MM.1S (cell line): Measurements from ENCODE around the gene ITPRIP.

Experiments
- CTCF ChIP-seq: fragments of 300-600 bp; sonication (generic); IDR thresholded peaks from 2 replicates; pipeline ENCODE4 v1.5.1; 2016; ENCODE audit warnings: antibody characterized with exemption, low read length, mixed read lengths
- EZH2 ChIP-seq: fragments of 300-600 bp; sonication (generic); optimal IDR thresholded peaks from 2 replicates; pipeline ENCODE3; 2017; ENCODE audit warnings: low read depth, mild to moderate bottlenecking, antibody characterized with exemption, low read length, mixed read lengths

GRCh38 chr10:104306897-104307296 lies 31.4 kb downstream of the ITPRIP start:
- no peak for TF ChIP-seq CTCF
- TF ChIP-seq EZH2, result no peak
